ENCODE results near the gene SLC41A1. TPM values are rescaled to one million over a fixed set of nuclear protein-coding genes. Genes with fewer than 3 reads are reported as not detected.

The SLC41A1 gene
- total RNA-seq, 120 experiments from 2014 or later: 27.3 to 87.8 (median 42.5) TPM

Other genes with a start within 250 kb of the SLC41A1 start
- gene ELK4, start 181.2 kb downstream of the SLC41A1 start, total RNA-seq: 10 to 100 TPM; 27.6 to 72.4 (median 41.6) TPM
- 10 to 100 TPM in 88 of 120 experiments, 1 to 10 TPM in 32; 2.2 to 82.8 (median 15.0) TPM for gene SLC45A3, start 132.7 kb downstream of the SLC41A1 start, total RNA-seq
- gene NUCKS1, start 63.0 kb downstream of the SLC41A1 start, total RNA-seq: 100 to 1,000 TPM; 124 to 316 (median 225) TPM
- 10 to 100 TPM; 12.4 to 41.9 (median 21.6) TPM for gene RAB29, start 37.7 kb downstream of the SLC41A1 start, total RNA-seq
- 1 to 10 TPM in 8 of 120 experiments, under 1 TPM in 64, not detected in 48; 0.22 to 1.7 (median 0.52) TPM for gene PM20D1, start 36.9 kb upstream of the SLC41A1 start, total RNA-seq
- gene SLC26A9, start 130.3 kb upstream of the SLC41A1 start, total RNA-seq: 1 to 10 TPM in 70 of 120 experiments, under 1 TPM in 49, not detected in 1; 0.12 to 6.7 (median 1.2) TPM
- gene RAB7B, start 190.2 kb upstream of the SLC41A1 start, total RNA-seq: 1 to 10 TPM in 103 of 120 experiments, under 1 TPM in 17; 0.43 to 6.5 (median 2.0) TPM
- gene CTSE, start 210.7 kb upstream of the SLC41A1 start, total RNA-seq: not detected
- 1 to 10 TPM in 1 of 120 experiments, under 1 TPM in 5, not detected in 114; 0.21 to 1.1 (median 0.33) TPM for gene RHEX, start 240.0 kb upstream of the SLC41A1 start, total RNA-seq

Data from dorsolateral prefrontal cortex (tissue), 118 donors.